Non-pigmented ciliary epithelial cell (primary cell): ENCODE results near the gene PCDHA2.
"Not testable (repeated sequence)": the region's sequence is repeated elsewhere in the genome, so short reads cannot be mapped to it uniquely, and the experiment has no call there.

Experiments
- DNase-seq: peaks from one replicate; pipeline ENCODE4 v3.0.0-alpha.2; 2010; ENCODE audit warnings: low read depth

The PCDHA2 gene

DNA sequence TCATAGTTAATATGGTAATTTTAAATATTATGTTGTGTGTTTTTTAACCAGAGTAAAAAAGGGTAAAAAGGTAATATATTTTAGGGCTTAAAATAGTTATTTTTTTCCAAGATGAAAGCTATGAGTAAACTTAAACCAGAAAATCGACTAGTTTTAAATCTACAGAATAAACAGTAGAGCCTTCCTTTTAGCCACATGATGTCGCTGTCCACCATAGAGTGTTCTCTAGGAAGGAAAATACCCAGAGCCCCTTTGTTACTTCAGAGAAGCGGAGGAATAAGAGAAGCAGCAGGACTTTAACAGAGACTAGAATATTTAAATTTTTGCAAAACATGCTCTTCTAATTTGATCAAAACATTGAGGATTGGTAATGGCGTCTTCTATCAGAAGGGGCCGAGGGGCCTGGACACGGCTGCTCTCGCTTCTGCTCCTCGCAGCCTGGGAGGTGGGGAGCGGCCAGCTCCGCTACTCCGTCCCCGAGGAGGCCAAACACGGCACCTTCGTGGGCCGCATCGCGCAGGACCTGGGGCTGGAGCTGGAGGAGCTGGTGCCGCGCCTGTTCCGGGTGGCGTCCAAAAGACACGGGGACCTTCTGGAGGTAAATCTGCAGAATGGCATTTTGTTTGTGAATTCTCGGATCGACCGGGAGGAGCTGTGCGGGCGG, at the start of gene PCDHA2:
Gene PCDHA2 (plus strand): TSS at position 258 of the 664 bp plus-strand sequence.
- no peak for DNase-seq

DNA sequence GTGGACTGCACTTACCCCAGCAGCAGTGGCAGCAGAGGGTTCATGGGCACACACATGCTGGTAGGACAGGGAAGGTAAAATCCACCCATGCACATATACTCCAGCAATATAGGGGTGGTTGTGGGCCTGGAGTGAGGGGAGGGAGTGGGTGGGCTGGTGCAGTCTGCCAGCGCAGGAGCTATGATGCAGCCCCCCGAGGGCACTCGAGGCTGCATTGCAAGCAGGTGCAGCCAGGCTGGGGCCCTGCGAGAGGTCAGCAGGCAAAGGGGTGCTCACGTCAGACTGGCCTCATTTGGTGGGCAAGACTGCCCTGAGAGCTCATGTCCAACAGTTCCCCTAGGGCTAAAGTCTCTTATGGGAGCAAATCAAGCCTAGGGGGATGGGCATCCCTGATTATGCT, 41.1 kb upstream of the PCDHA2 start:
- DNase-seq = no peak

DNA sequence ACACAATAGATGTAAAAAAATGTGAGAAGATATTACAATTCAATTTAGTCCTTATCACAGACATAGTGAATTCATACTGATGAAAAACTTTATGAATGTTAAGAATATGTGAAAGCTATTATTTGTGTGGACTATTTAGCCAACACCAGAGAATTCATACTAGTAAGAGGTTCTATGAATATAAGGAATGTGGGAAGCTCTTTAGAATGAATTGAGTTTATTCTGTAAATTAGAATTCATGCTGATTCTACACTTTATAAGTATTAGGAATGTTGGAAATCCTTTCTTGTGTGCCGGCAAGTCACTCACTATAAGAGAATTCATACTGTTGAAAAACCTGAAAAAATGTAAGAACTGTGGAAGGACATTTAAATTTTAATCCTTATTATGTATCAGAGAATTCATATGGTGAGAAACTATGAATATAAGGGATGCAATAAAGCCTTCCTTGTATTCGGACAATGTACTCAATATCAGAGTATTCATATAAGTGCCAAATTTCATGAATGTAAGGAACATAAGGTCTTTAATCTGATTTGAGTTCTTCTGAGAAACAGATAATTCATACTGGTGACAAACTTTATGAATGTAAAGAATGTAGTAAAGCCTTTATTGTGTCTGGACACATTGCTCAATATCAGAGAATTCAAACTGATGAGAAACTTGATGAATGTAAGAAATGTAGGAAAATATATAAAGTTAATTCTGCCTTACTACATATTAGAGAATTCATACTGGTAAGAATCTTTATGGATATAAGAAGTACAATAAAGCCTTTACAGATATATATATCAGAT, 30.3 kb upstream of the PCDHA2 start:
- DNase-seq = no peak

DNA sequence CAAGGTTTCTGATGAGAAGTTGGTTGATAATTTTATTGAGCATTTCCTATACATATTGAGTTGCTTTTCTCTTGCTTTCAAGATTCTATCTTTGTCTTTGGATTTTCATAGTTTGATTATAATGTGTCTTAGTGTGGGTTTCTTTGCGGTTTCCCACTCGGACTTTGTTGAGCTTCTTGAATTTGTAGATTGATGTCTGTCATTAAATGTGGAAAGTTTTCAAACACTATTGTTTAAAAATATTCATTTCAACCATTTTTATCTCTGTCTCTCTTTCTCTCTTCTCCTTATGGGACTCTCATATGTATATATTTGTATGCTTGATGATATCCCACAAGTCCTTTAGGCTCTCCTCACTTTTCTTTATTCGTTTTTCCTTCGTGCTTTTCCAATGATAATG, 27.2 kb upstream of the PCDHA2 start:
- DNase-seq = no peak

DNA sequence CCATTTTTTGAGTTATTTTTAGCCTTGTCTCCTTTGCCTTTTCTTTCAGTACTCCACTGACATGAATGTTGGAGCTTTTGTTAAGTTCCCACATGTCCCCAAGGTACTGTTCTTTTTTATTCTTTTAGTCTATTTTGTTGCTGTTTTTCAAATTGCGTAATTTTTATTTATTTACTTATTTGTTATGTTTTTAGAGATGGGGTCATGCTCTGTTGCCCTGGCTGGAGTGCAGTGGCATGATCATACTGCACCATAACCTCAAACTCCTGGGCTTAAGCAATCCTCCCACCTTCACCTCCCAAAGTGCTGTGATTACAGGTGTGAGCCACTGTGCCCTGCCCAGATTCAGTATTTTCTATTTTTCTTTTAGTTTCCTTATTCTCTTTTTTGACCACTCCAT, 14.1 kb upstream of the PCDHA2 start:
- DNase-seq = no peak

DNA sequence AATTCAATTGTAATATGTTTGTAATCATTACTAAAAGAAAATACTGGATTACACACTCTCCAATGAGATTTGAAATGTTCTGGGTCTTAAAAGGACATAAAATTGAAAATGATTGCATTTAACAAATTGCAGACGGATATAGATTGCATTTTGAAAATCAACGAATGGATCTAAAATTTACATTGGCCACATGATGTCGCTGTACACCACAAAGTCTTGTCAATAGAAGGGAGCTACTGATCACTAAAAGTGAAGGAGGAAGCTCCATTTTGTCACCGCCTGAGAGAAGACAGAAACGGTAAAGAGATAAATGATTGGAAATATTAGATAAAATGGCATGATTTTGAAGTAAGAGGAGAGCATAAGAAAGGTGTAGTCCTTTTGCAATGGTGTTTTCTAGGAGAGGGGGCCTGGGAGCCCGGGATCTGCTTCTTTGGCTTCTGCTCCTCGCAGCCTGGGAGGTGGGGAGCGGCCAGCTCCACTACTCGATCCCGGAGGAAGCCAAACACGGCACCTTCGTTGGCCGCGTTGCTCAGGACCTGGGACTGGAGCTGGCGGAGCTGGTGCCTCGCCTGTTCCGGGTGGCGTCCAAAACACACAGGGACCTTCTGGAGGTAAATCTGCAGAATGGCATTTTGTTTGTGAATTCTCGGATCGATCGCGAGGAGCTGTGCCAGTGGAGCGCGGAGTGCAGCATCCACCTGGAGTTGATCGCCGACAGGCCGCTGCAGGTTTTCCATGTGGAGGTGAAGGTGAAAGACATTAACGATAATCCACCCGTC, 8.6 kb upstream of the PCDHA2 start, which contains the start of gene PCDHA1:
Gene PCDHA1 (plus strand): TSS at position 236 of the 782 bp plus-strand sequence.
- DNase-seq = no peak

DNA sequence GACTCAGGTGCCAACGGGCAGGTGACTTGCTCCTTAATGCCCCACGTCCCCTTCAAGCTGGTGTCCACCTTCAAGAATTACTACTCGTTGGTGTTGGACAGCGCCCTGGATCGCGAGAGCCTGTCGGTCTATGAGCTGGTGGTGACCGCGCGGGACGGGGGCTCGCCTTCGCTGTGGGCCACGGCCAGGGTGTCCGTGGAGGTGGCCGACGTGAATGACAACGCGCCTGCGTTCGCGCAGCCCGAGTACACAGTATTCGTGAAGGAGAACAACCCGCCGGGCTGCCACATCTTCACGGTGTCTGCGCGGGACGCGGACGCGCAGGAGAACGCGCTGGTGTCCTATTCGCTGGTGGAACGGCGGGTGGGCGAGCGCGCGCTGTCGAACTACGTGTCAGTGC, 7.2 kb upstream of the PCDHA2 start:
- DNase-seq = not testable (repeated sequence)

DNA sequence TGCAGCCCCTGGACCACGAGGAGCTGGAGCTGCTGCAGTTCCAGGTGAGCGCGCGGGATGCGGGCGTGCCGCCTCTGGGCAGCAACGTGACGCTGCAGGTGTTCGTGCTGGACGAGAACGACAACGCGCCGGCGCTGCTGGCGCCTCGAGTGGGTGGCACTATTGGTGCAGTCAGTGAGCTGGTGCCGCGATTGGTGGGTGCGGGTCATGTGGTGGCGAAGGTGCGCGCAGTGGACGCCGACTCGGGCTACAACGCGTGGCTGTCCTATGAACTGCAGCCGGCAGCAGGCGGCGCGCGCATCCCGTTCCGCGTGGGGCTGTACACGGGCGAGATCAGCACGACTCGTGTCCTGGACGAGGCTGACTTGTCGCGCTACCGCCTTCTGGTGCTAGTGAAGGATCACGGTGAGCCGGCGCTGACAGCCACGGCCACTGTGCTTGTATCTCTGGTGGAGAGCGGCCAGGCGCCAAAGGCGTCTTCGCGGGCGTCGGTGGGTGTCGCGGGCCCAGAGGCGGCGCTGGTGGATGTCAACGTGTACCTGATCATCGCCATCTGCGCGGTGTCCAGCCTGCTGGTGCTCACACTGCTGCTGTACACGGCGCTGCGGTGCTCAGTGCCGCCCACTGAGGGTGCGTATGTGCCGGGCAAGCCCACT, 6.7 kb upstream of the PCDHA2 start:
- not testable (repeated sequence) for DNase-seq

DNA sequence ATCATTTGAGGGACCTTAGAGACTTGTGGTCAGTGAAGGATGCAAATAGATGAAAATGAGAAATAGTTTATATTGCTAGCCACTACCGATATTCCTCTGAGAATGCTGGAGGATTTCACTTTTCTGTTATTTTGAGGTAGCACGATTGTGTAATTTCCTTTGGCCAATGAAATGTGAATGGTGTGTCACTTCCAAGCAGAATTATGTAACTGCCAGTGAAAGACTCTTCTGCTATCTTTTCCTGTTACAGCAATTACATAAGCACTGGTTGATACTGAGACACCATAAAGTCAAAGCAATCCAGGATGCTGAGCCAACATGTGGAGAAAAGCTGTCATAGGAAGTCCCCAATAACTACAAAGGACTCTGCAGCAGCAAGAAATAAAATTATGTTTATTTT, 3.6 kb upstream of the PCDHA2 start:
- DNase-seq = no peak

DNA sequence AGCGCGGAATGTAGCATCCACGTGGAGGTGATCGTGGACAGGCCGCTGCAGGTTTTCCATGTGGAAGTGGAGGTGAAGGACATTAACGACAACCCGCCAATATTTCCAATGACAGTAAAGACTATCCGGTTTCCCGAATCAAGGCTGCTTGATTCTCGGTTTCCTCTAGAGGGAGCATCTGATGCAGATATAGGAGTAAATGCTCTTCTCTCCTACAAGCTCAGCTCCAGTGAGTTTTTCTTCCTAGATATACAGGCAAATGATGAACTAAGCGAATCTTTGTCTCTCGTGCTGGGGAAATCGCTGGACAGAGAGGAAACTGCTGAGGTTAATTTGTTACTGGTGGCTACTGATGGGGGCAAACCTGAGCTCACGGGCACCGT, 598 bp downstream of the PCDHA2 start:
- no peak for DNase-seq

DNA sequence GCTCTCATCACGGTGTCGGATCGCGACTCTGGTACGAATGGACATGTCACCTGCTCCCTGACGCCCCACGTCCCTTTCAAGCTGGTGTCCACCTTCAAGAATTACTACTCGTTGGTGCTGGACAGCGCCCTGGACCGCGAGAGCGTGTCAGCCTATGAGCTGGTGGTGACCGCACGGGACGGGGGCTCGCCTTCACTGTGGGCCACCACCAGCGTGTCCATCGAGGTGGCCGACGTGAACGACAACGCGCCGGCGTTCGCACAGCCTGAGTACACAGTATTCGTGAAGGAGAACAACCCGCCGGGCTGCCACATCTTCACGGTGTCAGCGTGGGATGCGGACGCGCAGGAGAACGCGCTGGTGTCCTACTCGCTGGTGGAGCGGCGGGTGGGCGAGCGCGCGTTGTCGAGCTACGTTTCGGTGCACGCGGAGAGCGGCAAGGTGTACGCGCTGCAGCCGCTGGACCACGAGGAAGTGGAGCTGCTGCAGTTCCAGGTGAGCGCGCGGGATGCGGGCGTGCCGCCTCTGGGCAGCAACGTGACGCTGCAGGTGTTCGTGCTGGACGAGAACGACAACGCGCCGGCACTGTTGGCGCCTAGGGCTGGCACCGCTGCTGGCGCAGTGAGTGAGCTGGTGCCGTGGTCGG, 1.5 kb downstream of the PCDHA2 start:
- not testable (repeated sequence) for DNase-seq

DNA sequence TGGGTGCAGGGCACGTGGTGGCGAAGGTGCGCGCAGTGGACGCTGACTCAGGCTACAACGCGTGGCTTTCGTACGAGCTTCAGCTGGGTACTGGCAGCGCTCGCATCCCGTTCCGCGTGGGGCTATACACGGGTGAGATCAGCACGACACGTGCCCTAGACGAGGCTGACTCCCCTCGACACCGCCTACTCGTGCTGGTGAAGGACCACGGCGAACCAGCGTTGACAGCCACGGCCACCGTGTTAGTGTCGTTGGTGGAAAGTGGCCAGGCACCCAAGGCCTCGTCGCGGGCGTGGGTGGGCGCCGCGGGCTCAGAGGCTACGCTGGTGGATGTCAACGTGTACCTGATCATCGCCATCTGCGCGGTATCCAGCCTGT, 2.1 kb downstream of the PCDHA2 start:
- no peak for DNase-seq

DNA sequence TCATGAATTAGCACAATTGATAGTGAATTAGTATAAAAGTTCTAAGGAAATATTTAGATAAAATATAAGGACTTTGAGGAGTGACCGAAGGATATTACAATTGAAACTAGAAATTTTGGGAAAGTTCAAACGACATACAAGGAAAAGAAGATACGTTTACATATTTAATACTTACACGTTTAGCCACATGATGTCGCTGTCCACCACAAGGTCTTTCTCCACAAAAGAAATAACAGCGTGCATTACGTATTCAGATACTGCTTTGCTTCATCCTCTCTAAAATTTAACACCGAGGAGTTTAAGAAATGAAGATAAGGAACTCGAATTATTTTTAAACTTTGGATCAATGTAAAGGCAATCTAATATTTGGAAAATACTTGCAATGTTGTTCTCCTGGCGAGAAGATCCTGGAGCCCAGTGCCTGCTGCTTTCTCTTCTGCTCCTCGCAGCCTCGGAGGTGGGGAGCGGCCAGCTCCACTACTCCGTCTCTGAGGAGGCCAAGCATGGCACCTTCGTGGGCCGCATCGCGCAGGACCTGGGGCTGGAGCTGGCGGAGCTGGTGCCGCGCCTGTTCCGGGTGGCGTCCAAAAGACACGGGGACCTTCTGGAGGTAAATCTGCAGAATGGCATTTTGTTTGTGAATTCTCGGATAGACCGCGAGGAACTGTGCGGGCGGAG, 6.3 kb downstream of the PCDHA2 start, which contains the start of gene PCDHA3:
Gene PCDHA3 (plus strand): TSS at position 242 of the 678 bp plus-strand sequence.
- no peak for DNase-seq

DNA sequence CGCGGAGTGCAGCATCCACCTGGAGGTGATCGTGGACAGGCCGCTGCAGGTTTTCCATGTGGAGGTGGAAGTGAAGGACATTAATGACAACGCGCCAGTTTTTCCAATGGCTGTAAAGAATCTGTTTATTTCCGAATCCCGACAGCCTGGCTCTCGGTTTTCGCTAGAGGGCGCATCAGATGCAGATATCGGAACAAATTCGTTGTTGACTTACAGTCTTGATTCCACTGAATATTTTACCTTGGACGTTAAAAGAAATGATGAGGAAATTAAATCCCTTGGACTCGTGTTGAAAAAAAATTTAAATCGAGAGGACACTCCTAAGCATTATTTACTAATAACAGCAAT, 6.8 kb downstream of the PCDHA2 start:
- no peak for DNase-seq

DNA sequence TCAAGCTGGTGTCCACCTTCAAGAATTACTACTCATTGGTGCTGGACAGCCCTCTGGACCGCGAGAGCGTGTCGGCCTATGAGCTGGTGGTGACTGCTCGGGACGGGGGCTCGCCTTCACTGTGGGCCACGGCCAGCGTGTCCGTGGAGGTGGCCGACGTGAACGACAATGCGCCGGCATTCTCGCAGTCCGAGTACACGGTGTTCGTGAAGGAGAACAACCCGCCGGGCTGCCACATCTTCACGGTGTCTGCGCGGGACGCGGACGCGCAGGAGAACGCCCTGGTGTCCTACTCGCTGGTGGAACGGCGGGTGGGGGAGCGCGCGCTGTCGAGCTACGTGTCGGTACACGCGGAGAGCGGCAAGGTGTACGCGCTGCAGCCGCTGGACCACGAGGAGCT, 7.7 kb downstream of the PCDHA2 start:
- DNase-seq = not testable (repeated sequence)

DNA sequence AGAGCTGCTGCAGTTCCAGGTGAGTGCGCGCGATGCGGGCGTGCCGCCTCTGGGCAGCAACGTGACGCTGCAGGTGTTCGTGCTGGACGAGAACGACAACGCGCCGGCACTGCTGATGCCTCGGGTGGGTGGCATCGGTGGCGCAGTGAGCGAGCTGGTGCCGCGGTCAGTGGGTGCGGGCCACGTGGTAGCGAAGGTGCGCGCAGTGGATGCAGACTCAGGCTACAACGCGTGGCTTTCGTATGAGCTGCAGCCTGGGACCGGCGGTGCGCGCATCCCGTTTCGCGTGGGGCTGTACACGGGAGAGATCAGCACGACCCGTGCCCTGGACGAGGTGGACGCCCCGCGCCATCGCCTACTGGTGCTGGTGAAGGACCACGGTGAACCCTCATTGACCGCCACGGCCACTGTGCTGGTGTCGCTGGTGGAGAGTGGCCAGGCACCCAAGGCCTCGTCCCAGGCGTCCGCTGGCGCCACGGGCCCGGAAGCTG, 8.2 kb downstream of the PCDHA2 start:
- DNase-seq = no peak

DNA sequence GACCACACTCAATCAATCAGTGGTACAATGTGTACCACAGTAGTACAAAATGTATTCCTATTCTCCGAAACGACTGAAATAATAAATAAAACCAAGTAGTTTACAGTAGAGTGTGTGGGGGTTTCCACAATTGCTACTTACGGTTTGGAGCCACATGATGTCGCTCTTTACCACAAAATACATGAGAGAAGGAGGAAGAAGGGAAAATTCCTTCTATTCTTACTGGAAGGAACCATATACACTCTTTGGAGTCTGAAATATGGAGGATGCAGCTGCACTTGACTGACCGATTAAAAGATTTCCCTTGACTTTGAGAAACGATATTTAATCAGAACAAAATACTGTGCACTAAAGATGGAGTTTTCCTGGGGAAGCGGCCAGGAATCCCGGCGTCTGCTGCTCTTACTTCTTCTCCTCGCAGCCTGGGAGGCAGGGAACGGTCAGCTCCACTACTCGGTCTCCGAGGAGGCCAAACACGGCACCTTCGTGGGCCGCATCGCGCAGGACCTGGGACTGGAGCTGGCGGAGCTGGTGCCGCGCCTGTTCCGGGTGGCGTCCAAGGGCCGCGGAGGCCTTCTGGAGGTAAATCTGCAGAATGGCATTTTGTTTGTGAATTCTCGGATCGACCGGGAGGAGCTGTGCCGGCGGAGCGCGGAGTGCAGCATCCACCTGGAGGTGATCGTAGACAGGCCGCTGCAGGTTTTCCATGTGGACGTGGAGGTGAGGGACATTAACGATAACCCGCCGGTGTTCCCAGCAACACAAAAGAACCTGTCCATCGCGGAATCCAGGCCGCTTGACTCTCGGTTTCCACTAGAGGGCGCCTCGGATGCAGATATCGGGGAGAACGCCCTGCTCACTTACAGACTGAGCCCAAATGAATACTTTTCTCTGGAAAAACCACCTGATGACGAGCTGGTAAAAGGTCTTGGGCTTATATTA, 12.5 kb downstream of the PCDHA2 start, which contains the start of gene PCDHA4:
Gene PCDHA4 (plus strand): TSS at position 235 of the 942 bp plus-strand sequence.
- no peak for DNase-seq

DNA sequence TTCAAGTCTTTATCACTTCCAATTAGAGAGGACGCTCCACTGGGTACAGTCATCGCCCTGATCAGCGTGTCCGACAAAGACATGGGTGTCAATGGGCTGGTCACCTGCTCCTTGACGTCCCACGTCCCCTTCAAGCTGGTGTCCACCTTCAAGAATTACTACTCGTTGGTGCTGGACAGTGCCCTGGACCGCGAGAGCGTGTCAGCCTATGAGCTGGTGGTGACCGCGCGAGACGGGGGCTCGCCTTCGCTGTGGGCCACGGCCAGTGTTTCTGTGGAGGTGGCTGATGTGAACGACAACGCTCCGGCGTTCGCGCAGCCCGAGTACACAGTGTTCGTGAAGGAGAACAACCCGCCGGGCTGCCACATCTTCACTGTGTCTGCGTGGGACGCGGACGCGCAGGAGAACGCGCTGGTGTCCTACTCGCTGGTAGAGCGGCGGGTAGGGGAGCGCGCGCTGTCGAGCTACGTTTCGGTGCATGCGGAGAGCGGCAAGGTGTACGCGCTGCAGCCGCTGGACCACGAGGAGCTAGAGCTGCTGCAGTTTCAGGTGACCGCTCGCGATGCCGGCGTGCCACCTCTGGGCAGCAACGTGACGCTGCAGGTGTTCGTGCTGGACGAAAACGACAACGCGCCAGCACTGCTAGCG, 13.7 kb downstream of the PCDHA2 start:
- DNase-seq = not testable (repeated sequence)

DNA sequence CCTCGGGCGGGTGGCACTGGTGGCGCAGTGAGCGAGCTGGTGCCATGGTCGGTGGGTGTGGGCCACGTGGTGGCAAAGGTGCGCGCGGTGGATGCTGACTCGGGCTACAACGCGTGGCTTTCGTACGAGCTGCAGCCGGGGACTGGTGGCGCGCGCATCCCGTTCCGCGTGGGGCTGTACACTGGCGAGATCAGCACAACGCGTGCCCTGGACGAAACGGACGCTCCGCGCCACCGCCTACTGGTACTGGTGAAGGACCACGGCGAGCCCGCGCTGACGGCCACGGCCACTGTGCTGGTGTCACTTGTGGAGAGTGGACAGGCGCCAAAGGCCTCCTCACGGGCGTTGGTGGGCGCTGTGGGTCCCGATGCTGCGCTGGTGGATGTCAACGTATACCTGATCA, 14.2 kb downstream of the PCDHA2 start:
- DNase-seq = no peak
